GM12878 (cell line): Measurements from ENCODE around the gene NPB. TPM values are rescaled to one million over a fixed set of nuclear protein-coding genes. Genes with fewer than 3 reads are reported as not detected.

ENCODE experiments used
- ATAC-seq: fragments of 200-7000 bp; cut with Tn5 transposase; 3 replicates; pipeline ENCODE4 v1.9.1; 2020; ENCODE audit warnings: mild to moderate bottlenecking, moderate library complexity
- BruUV-seq: library from RNA; stranded (reverse); fragments of 400-500 nt; replicated peaks from 2 replicates; lab custom pipeline; 2021; lab: Mats Ljungman, UMichigan
- CTCF ChIA-PET: fragments of 300-600 bp; sonication (Branson Sonifier 250); formaldehyde crosslinking; extraction: SDS; loops from one replicate; lab custom pipeline; 2021; ENCODE audit warnings: inconsistent platforms; lab: Yijun Ruan, JAX
- POLR2A ChIA-PET: fragments of 350-600 bp; formaldehyde crosslinking; extraction: SDS; loops from one replicate; lab custom pipeline; 2021; ENCODE audit warnings: inconsistent platforms; lab: Charles Lee
- RAD21 ChIA-PET: fragments of 300-600 bp; sonication (Branson Sonifier 250); formaldehyde crosslinking; loops from one replicate; lab custom pipeline; 2023; ENCODE audit warnings: antibody characterized with exemption; ENCODE audit not compliant: unreplicated experiment; lab: Charles Lee
- SMC1A ChIA-PET: fragments of 300-600 bp; sonication (Branson Sonifier 250); formaldehyde crosslinking; loops from one replicate; lab custom pipeline; 2023; ENCODE audit not compliant: unreplicated experiment, uncharacterized antibody; lab: Charles Lee
- DNase-seq: peaks from one replicate; pipeline ENCODE4 v3.0.0-alpha.2; 2011; ENCODE audit warnings: low read depth, low spot score
- FAIRE-seq: peaks from 3 replicates; lab custom pipeline; 2011; peaks lifted over from hg19 to GRCh38; lab: Jason Lieb, UNC
- H2AFZ ChIP-seq: 2 replicates; pipeline ENCODE4 v1.6.0; 2011; ENCODE audit warnings: low read depth, low read length, control low read depth; ENCODE audit not compliant: control insufficient read depth
- H3K27ac ChIP-seq: 2 replicates; pipeline ENCODE4 v1.5.1; 2011; ENCODE audit warnings: control low read depth; ENCODE audit not compliant: control insufficient read depth, insufficient read depth
- H3K27me3 ChIP-seq, 2 experiments: replicated peaks in 1 of 2; 2 replicates each; pipeline versions ENCODE4 v1.6.0 to v1.6.1; 2011; ENCODE audit warnings: low read length in 1 of 2; ENCODE audit not compliant: control insufficient read depth in 2 of 2, insufficient read depth in 2 of 2
- H3K36me3 ChIP-seq, 2 experiments: 2 replicates each; pipeline ENCODE4 v1.5.1; 2011; ENCODE audit warnings: low read length in 1 of 2; ENCODE audit not compliant: control insufficient read depth in 2 of 2, insufficient read depth in 2 of 2
- H3K4me1 ChIP-seq: 2 replicates; pipeline ENCODE4 v1.6.1; 2011; ENCODE audit warnings: mild to moderate bottlenecking, low read length, moderate library complexity, mixed read lengths; ENCODE audit not compliant: control insufficient read depth, insufficient read depth
- H3K4me2 ChIP-seq: 2 replicates; pipeline ENCODE4 v1.6.0; 2011; ENCODE audit warnings: control low read depth; ENCODE audit not compliant: control insufficient read depth, insufficient read depth
- H3K4me3 ChIP-seq: fragments of 200-600 bp; sonication (generic); 2 replicates; pipeline ENCODE4 v1.5.1; 2016
- H3K79me2 ChIP-seq: 2 replicates; pipeline ENCODE4 v1.6.0; 2011; ENCODE audit warnings: low read length; ENCODE audit not compliant: control insufficient read depth, insufficient read depth
- H3K9ac ChIP-seq: 2 replicates; pipeline ENCODE4 v1.8.0; 2011; ENCODE audit warnings: low read length, control low read depth, mixed read lengths; ENCODE audit not compliant: control insufficient read depth, insufficient read depth
- H3K9me3 ChIP-seq: replicated peaks from 3 replicates; pipeline ENCODE4 v1.5.1; 2011; ENCODE audit warnings: mild to moderate bottlenecking, low read length; ENCODE audit not compliant: control insufficient read depth, insufficient read depth
- H4K20me1 ChIP-seq: 2 replicates; pipeline ENCODE4 v1.6.0; 2011; ENCODE audit not compliant: control insufficient read depth, insufficient read depth
- HDAC6 ChIP-seq: fragments of 200-600 bp; sonication (generic); IDR thresholded peaks from one replicate; pipeline ENCODE4 v1.8.0; 2017; ENCODE audit warnings: antibody characterized with exemption; ENCODE audit not compliant: unreplicated experiment
- POLR2A ChIP-seq: IDR thresholded peaks from 2 replicates; pipeline ENCODE4 v1.6.1; 2011; ENCODE audit warnings: low read depth, mild to moderate bottlenecking, low read length
- POLR2AphosphoS2 ChIP-seq: IDR thresholded peaks from 2 replicates; pipeline ENCODE4 v1.6.1; 2011; ENCODE audit warnings: low read depth, mild to moderate bottlenecking, low read length, improper control_type of control experiment, moderate library complexity
- POLR2AphosphoS5 ChIP-seq: IDR thresholded peaks from 2 replicates; pipeline ENCODE4 v1.6.1; 2011; ENCODE audit warnings: mild to moderate bottlenecking, low read length, inconsistent platforms
- SUZ12 ChIP-seq: fragments of 200-600 bp; sonication (generic); IDR thresholded peaks from one replicate; pipeline ENCODE4 v1.6.1; 2018; ENCODE audit warnings: antibody characterized with exemption, mild to moderate bottlenecking; ENCODE audit not compliant: unreplicated experiment
- WGBS: methylation state at CpG from one replicate; pipeline ENCODE4 v1.1.6; 2016; ENCODE audit warnings: low lambda C conversion rate; ENCODE audit not compliant: insufficient replicate concordance, insufficient coverage; ENCODE audit errors: missing lambda C conversion rate; 5-methylcytosine and 5-hydroxymethylcytosine counted together
- in situ Hi-C: fragments of 300-500 bp; cut with MboI; formaldehyde crosslinking; loops from 9 replicates; pipeline ENCODE4 v1.14.3; 2018; ENCODE audit warnings: mixed read lengths
- intact Hi-C: fragments of 100-400 bp; cut with micrococcal nuclease; formaldehyde crosslinking; loops from one replicate; pipeline ENCODE4 v1.14.2; 2022; ENCODE audit not compliant: unreplicated experiment
- polyA plus RNA-seq, 11 experiments: library from polyadenylated mRNA; depleted of rRNA in 4 of 11; unstranded in 6 of 11; stranded (reverse) in 5 of 11; fragments of >200 nt; fragmentation: Nextera tagmentation in 4 of 11; fragmentation: Illumina TruSeq in 1 of 11; extraction: Ambion mirVana in 4 of 11; extraction: Trizol in 1 of 11; gene quantifications; 1 replicate in 1 of 11; 2 replicates in 10 of 11; pipeline versions ENCODE4 v1.2.1 to v1.2.3, GENCODE V29; 2011 to 2016; ENCODE audit warnings: inconsistent platforms in 2 of 11, missing spikeins in 2 of 11, low read depth in 1 of 11
- total RNA-seq, 4 experiments: library from RNA; depleted of rRNA in 3 of 4; stranded (reverse); fragments of >200 nt in 3 of 4; fragmentation: Illumina TruSeq in 1 of 4; extraction: Trizol in 1 of 4; gene quantifications; 2 replicates each; pipeline versions ENCODE4 v1.2.1 to v1.2.3, GENCODE V29; 2013 to 2021
- TF ChIP-seq, protein P1 (sequence below), 3 experiments: IDR thresholded peaks in 2 of 3; conservative IDR thresholded peaks in 1 of 3; 2 replicates each; pipeline ENCODE4 v1.5.1; 2011; ENCODE audit warnings: low read depth in 3 of 3, low read length in 3 of 3, mild to moderate bottlenecking in 3 of 3, control low read depth in 2 of 3, moderate library complexity in 2 of 3, inconsistent platforms in 1 of 3, mixed read lengths in 1 of 3; ENCODE audit not compliant: control insufficient read depth in 2 of 3, insufficient read depth in 1 of 3; ENCODE audit errors: extremely low read depth in 1 of 3

NPB gene
- total and polyA plus RNA-seq, 10 of the 15 experiments (the other 5 are each of a cell fraction or from before 2014, with no cell fraction given) = 0.03 to 0.40 (median 0.15) TPM; not detected in 2

DNA sequence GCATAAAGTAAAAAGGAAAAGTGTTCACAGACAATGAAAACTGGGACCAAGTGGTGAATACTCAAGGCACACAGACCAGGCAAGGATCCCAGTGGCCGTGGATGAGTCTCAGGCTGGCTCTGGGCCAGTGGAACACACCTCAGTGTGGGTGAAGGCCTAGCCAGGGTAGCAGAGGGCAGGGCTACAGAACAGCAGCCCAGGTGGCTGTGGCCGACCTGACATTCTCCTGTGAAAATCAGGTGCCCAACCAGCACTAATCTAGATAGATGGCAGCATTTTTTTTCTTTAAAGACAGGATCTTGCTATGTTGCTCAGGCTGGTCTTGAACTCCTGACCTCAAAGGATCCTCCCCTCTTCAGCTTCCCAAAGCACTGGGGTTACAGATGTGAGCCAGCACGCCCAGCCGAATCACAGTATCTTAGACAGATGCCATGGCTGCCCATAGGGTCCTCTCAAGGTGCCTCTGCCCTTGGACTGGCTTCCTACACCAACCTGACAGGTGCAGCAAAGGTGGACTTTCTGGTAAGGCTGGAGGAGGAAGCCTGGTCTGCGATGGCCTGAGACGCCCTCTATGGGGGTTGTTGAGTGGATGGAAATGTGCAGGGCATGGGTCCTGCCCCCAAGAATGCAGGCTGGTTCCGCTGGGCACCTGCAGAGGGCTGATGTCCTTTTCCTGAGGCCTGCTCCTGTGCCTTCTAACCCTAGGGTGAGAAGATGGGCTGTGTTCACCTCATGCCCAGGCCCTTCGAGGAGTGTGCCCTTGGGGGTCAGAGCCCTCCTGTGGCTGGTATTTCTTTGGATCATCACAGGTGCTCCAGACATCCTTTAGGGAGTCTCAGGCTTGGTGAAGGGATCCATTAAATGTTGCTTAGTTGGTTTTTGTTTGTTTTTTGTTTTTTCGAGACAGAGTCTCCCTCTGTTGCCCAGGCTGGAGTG lies 37.9 kb upstream of the NPB start:
- intact Hi-C loops (loop anchor here (5.0 kb wide), 1 partner anchor 158 kb away; the partner anchor contains the start of genes CENPX and LRRC45), in situ Hi-C loops (no loop called here)
- ChIA-PET CTCF (no interaction called here), POLR2A (interaction anchor here (0.6 to 1.0 kb wide), 4 partner anchors 63 to 161 kb away, joined by 3 read pairs; partner anchors contain the start of gene PYCR1), SMC1A (interaction anchor here (0.6 to 1.8 kb wide), 3 partner anchors 8 to 157 kb away, joined by 3 to 5 read pairs (median 3); no protein-coding TSS in a partner anchor), RAD21 (no interaction called here)
- DNase-seq (no peak), ATAC-seq (no peak), FAIRE-seq (no peak)
- peaks cover 11 to 17% of the 10 kb centered on the region in 2 experiments for H3K36me3 ChIP-seq
- H3K27me3 ChIP-seq = no peaks in the 10 kb centered on the region
- no peak overlapping the region for H3K4me3 ChIP-seq
- no peak overlapping the region for H3K27ac ChIP-seq
- TF ChIP-seq POLR2AphosphoS2 (peak; percentile 40; the same call in 1 of the 2 replicates), HDAC6 (no peak), SUZ12 (no peak), POLR2AphosphoS5 (peak; percentile 54; the same call in 1 of the 2 replicates), POLR2A (peak; percentile 64)
- TF ChIP-seq, protein P1, sequence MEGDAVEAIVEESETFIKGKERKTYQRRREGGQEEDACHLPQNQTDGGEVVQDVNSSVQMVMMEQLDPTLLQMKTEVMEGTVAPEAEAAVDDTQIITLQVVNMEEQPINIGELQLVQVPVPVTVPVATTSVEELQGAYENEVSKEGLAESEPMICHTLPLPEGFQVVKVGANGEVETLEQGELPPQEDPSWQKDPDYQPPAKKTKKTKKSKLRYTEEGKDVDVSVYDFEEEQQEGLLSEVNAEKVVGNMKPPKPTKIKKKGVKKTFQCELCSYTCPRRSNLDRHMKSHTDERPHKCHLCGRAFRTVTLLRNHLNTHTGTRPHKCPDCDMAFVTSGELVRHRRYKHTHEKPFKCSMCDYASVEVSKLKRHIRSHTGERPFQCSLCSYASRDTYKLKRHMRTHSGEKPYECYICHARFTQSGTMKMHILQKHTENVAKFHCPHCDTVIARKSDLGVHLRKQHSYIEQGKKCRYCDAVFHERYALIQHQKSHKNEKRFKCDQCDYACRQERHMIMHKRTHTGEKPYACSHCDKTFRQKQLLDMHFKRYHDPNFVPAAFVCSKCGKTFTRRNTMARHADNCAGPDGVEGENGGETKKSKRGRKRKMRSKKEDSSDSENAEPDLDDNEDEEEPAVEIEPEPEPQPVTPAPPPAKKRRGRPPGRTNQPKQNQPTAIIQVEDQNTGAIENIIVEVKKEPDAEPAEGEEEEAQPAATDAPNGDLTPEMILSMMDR (IDR thresholded peaks at IDR 0.05 in 2 of 3, conservative IDR thresholded peaks at IDR 0.05 in 1 of 3; ENCODE audit: control insufficient read depth in 2 of 3, extremely low read depth in 1 of 3, insufficient read depth in 1 of 3, low read depth in 3 of 3, low read length in 3 of 3) = peak in 1 of 3 experiments; percentile 0; a peak in 1 of 6 replicates
- BruUV-seq = no TSS peak
- peaks cover 69% of the 10 kb centered on the region for H3K79me2 ChIP-seq
- WGBS = 82% methylated on average over 9 of the region's 9 CpGs
- peaks cover 14% of the 10 kb centered on the region for H3K4me1 ChIP-seq
- H2AFZ ChIP-seq = no peak overlapping the region
- no peaks in the 10 kb centered on the region for H3K9me3 ChIP-seq
- H3K9ac ChIP-seq = no peak overlapping the region
- H3K4me2 ChIP-seq = peak overlapping the region; percentile 83; the same call in 1 of the 2 replicates
- 0 out of 2 replicates have a peak, but pooled peaks cover 3% of the 10 kb centered on the region for H4K20me1 ChIP-seq
